HG03039 (cell line): ENCODE measurements around the gene IFT27.

Source experiments
- ATAC-seq: cut with Tn5 transposase; IDR thresholded peaks from one replicate; pipeline ENCODE4 v1.9.1; 2021; ENCODE audit warnings: mild to moderate bottlenecking, moderate library complexity; ENCODE audit not compliant: unreplicated experiment

IFT27 gene

GRCh38 chr22:36727927-36728488 lies 47.9 kb downstream of the IFT27 start:
- no peak for ATAC-seq

GRCh38 chr22:36727110-36727509 lies 48.8 kb downstream of the IFT27 start:
- no peak for ATAC-seq

GRCh38 chr22:36726007-36726380 lies 49.9 kb downstream of the IFT27 start:
- ATAC-seq = no peak

- ATAC-seq = no peak
Observed at GRCh38 chr22:36725366-36726006, 50.4 kb downstream of the IFT27 start.

GRCh38 chr22:36724836-36725235 lies 51.1 kb downstream of the IFT27 start:
- ATAC-seq = no peak

- ATAC-seq = no peak
Observed at GRCh38 chr22:36722055-36722454, 53.9 kb downstream of the IFT27 start.

DNA sequence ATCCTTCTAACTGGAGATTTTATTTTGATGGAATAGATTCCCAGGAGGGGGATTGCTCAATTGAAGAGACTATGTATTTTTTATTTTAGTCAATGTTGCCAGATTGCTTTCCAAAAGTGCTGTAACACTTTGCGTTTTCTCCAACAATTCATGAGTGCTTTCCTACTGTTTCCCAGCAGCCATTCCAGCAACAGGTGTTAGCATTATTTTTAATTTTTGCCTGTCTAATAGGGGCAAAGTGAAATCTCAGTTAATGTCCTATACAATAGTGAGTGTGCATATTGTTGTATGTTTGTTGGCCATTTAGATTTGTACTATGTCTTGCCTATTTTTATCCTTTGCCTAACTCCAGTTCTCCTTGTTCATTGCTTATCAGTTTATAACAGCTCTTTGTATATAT lies 60.3 kb downstream of the IFT27 start:
- ATAC-seq = no peak

GRCh38 chr22:36714110-36714509 lies 61.8 kb downstream of the IFT27 start:
- ATAC-seq = no peak

GRCh38 chr22:36713436-36713835 lies 62.5 kb downstream of the IFT27 start:
- ATAC-seq = no peak
